Measurements from ENCODE around the gene TRAPPC3L.

- TF ChIP-seq ZFX (IDR thresholded peaks at IDR 0.05) (no peak), RAD21 (IDR thresholded peaks at IDR 0.05; ENCODE audit: low read depth) (no peak), REST (IDR thresholded peaks at IDR 0.05; ENCODE audit: low read depth) (no peak), EZH2 (IDR thresholded peaks at IDR 0.05) (no peak), CTCF (IDR thresholded peaks at IDR 0.05 in 2 of 3, conservative IDR thresholded peaks at IDR 0.05 in 1 of 3; ENCODE audit: borderline replicate concordance in 1 of 3, insufficient read depth in 1 of 3, low read depth in 2 of 3, low read length in 2 of 3) (no peak), POLR2AphosphoS5 (IDR thresholded peaks at IDR 0.05; ENCODE audit: low read depth, low read length) (no peak), POLR2A (IDR thresholded peaks at IDR 0.05; ENCODE audit: borderline replicate concordance, extremely low read depth, insufficient read depth, insufficient read length) (no peak)
These were observed 5.3 kb upstream of the TRAPPC3L start for GRCh38 chr6:116550796-116551195.

Measured in HCT116 (cell line).